ENCODE measurements around the gene ADGRA1. TPM values are rescaled to one million over a fixed set of nuclear protein-coding genes. Genes with fewer than 3 reads are reported as not detected.

Gene ADGRA1
- total and polyA plus RNA-seq, 2 experiments from 2014 or later: 0.23 to 0.52 TPM

DNA sequence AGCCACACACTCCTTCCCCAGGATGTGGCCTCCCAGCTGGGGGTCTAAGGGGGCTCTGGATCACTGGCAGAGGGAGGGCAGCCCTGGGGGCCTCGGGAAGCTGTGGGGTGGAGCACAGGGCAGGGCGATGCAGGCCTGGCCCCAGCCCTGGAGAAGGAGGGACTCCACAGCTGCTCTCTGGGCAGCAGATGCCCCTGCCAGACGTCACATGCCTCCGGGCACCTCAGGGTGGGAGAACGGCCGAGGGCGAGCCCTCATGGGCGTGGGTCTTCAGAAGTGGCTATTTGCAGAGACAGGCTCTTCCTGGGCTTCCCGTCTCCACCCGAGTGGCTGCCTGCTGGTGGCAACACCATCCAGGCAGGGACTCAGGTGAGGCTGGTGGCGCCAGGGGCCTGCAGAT is 16.0 kb upstream of the ADGRA1 start:
- no peak overlapping the region for H3K4me3 Mint-ChIP-seq
- no peaks in the 10 kb centered on the region for H3K4me1 ChIP-seq (ENCODE audit: insufficient read depth)
- H2AFZ ChIP-seq: no peak overlapping the region
- H3K4me3 ChIP-seq: no peak overlapping the region
- H3F3A ChIP-seq (replicated peaks; ENCODE audit: low read depth): no peaks in the 10 kb centered on the region
- H4K20me1 ChIP-seq (replicated peaks; ENCODE audit: insufficient read depth): no peaks in the 10 kb centered on the region
- H3K27ac Mint-ChIP-seq: no peak overlapping the region
- no peaks in the 10 kb centered on the region for H3K36me3 ChIP-seq (ENCODE audit: insufficient read depth)
- no peak for ATAC-seq
- no peak for DNase-seq (ENCODE audit: low spot score)
- no peaks in the 10 kb centered on the region for H3K9me3 Mint-ChIP-seq
- TF ChIP-seq ZNF331 (CRISPR knock-in tag; IDR thresholded peaks at IDR 0.05; ENCODE audit: low read depth) (no peak), ZNF114 (CRISPR knock-in tag; IDR thresholded peaks at IDR 0.05) (no peak)
- H3K9me2 ChIP-seq (ENCODE audit: insufficient read depth): no peaks in the 10 kb centered on the region
- no peaks in the 10 kb centered on the region for H3K27me3 ChIP-seq (ENCODE audit: insufficient read depth)
- H3K36me3 Mint-ChIP-seq (ENCODE audit: low read depth): no peaks in the 10 kb centered on the region
- H3K79me2 ChIP-seq (replicated peaks; ENCODE audit: insufficient read depth): no peaks in the 10 kb centered on the region
- H3K27ac ChIP-seq (ENCODE audit: low read depth): no peak overlapping the region
- H3K27me3 Mint-ChIP-seq (ENCODE audit: insufficient read depth, low read depth, poor library complexity): peaks cover 11% of the 10 kb centered on the region
- H3K4me2 ChIP-seq: no peak overlapping the region
- H3K4me1 Mint-ChIP-seq: peaks cover 4% of the 10 kb centered on the region; the same call in 1 of the 3 replicates

DNA sequence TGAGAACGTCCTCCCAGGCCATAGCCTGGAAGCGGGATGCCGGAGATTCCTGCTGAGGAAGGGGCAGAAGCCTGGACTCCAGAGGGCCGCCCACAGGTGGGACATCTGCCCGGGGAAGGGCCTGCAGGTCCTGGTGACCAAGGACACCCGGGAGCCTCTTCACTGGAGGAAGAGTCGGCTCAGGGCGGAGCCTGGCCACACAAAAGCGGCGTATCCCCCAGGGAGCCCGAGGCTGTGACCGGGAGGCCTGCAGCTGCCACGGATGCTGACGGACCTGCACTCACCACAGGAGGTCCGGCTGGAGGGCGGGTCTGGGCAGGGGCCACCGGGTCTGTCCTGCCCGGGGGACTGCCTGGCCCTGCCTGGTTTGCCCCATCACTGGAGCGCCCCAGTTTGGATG is 15.5 kb upstream of the ADGRA1 start:
- H4K20me1 ChIP-seq (replicated peaks; ENCODE audit: insufficient read depth): no peaks in the 10 kb centered on the region
- H3K4me3 Mint-ChIP-seq: no peak overlapping the region
- H3K27me3 ChIP-seq (ENCODE audit: insufficient read depth): no peaks in the 10 kb centered on the region
- H3K9me2 ChIP-seq (ENCODE audit: insufficient read depth): no peaks in the 10 kb centered on the region
- H3K79me2 ChIP-seq (replicated peaks; ENCODE audit: insufficient read depth): no peaks in the 10 kb centered on the region
- no peaks in the 10 kb centered on the region for H3K9me3 Mint-ChIP-seq
- no peak overlapping the region for H2AFZ ChIP-seq
- H3K4me3 ChIP-seq: no peak overlapping the region
- H3K27me3 Mint-ChIP-seq (ENCODE audit: insufficient read depth, low read depth, poor library complexity): peaks cover 8% of the 10 kb centered on the region
- H3K36me3 ChIP-seq (ENCODE audit: insufficient read depth): no peaks in the 10 kb centered on the region
- no peak overlapping the region for H3K4me2 ChIP-seq
- no peak overlapping the region for H3K27ac Mint-ChIP-seq
- H3K4me1 Mint-ChIP-seq: peaks cover 4% of the 10 kb centered on the region; the same call in 1 of the 3 replicates
- no peaks in the 10 kb centered on the region for H3K36me3 Mint-ChIP-seq (ENCODE audit: low read depth)
- DNase-seq (ENCODE audit: low spot score) (no peak), ATAC-seq (peak; percentile 36)
- H3K4me1 ChIP-seq (ENCODE audit: insufficient read depth): no peaks in the 10 kb centered on the region
- H3F3A ChIP-seq (replicated peaks; ENCODE audit: low read depth): no peaks in the 10 kb centered on the region
- H3K27ac ChIP-seq (ENCODE audit: low read depth): no peak overlapping the region
- TF ChIP-seq, protein P1, sequence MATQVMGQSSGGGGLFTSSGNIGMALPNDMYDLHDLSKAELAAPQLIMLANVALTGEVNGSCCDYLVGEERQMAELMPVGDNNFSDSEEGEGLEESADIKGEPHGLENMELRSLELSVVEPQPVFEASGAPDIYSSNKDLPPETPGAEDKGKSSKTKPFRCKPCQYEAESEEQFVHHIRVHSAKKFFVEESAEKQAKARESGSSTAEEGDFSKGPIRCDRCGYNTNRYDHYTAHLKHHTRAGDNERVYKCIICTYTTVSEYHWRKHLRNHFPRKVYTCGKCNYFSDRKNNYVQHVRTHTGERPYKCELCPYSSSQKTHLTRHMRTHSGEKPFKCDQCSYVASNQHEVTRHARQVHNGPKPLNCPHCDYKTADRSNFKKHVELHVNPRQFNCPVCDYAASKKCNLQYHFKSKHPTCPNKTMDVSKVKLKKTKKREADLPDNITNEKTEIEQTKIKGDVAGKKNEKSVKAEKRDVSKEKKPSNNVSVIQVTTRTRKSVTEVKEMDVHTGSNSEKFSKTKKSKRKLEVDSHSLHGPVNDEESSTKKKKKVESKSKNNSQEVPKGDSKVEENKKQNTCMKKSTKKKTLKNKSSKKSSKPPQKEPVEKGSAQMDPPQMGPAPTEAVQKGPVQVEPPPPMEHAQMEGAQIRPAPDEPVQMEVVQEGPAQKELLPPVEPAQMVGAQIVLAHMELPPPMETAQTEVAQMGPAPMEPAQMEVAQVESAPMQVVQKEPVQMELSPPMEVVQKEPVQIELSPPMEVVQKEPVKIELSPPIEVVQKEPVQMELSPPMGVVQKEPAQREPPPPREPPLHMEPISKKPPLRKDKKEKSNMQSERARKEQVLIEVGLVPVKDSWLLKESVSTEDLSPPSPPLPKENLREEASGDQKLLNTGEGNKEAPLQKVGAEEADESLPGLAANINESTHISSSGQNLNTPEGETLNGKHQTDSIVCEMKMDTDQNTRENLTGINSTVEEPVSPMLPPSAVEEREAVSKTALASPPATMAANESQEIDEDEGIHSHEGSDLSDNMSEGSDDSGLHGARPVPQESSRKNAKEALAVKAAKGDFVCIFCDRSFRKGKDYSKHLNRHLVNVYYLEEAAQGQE (IDR thresholded peaks at IDR 0.05; ENCODE audit: unreplicated experiment): no peak
- TF ChIP-seq, protein P2, sequence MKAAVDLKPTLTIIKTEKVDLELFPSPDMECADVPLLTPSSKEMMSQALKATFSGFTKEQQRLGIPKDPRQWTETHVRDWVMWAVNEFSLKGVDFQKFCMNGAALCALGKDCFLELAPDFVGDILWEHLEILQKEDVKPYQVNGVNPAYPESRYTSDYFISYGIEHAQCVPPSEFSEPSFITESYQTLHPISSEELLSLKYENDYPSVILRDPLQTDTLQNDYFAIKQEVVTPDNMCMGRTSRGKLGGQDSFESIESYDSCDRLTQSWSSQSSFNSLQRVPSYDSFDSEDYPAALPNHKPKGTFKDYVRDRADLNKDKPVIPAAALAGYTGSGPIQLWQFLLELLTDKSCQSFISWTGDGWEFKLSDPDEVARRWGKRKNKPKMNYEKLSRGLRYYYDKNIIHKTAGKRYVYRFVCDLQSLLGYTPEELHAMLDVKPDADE (IDR thresholded peaks at IDR 0.05): no peak
- TF ChIP-seq NANOG (IDR thresholded peaks at IDR 0.05; ENCODE audit: borderline replicate concordance) (no peak), POLR2AphosphoS5 (IDR thresholded peaks at IDR 0.05; ENCODE audit: low read depth) (no peak), EZH2 (IDR thresholded peaks at IDR 0.05; ENCODE audit: low read depth, unreplicated experiment) (no peak), CREB1 (CRISPR knock-in tag; IDR thresholded peaks at IDR 0.05; ENCODE audit: low read depth) (no peak)
- TF ChIP-seq, protein P3, sequence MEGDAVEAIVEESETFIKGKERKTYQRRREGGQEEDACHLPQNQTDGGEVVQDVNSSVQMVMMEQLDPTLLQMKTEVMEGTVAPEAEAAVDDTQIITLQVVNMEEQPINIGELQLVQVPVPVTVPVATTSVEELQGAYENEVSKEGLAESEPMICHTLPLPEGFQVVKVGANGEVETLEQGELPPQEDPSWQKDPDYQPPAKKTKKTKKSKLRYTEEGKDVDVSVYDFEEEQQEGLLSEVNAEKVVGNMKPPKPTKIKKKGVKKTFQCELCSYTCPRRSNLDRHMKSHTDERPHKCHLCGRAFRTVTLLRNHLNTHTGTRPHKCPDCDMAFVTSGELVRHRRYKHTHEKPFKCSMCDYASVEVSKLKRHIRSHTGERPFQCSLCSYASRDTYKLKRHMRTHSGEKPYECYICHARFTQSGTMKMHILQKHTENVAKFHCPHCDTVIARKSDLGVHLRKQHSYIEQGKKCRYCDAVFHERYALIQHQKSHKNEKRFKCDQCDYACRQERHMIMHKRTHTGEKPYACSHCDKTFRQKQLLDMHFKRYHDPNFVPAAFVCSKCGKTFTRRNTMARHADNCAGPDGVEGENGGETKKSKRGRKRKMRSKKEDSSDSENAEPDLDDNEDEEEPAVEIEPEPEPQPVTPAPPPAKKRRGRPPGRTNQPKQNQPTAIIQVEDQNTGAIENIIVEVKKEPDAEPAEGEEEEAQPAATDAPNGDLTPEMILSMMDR (conservative IDR thresholded peaks at IDR 0.05; ENCODE audit: low read depth in 2 of 2): no peak
- TF ChIP-seq, protein P4, sequence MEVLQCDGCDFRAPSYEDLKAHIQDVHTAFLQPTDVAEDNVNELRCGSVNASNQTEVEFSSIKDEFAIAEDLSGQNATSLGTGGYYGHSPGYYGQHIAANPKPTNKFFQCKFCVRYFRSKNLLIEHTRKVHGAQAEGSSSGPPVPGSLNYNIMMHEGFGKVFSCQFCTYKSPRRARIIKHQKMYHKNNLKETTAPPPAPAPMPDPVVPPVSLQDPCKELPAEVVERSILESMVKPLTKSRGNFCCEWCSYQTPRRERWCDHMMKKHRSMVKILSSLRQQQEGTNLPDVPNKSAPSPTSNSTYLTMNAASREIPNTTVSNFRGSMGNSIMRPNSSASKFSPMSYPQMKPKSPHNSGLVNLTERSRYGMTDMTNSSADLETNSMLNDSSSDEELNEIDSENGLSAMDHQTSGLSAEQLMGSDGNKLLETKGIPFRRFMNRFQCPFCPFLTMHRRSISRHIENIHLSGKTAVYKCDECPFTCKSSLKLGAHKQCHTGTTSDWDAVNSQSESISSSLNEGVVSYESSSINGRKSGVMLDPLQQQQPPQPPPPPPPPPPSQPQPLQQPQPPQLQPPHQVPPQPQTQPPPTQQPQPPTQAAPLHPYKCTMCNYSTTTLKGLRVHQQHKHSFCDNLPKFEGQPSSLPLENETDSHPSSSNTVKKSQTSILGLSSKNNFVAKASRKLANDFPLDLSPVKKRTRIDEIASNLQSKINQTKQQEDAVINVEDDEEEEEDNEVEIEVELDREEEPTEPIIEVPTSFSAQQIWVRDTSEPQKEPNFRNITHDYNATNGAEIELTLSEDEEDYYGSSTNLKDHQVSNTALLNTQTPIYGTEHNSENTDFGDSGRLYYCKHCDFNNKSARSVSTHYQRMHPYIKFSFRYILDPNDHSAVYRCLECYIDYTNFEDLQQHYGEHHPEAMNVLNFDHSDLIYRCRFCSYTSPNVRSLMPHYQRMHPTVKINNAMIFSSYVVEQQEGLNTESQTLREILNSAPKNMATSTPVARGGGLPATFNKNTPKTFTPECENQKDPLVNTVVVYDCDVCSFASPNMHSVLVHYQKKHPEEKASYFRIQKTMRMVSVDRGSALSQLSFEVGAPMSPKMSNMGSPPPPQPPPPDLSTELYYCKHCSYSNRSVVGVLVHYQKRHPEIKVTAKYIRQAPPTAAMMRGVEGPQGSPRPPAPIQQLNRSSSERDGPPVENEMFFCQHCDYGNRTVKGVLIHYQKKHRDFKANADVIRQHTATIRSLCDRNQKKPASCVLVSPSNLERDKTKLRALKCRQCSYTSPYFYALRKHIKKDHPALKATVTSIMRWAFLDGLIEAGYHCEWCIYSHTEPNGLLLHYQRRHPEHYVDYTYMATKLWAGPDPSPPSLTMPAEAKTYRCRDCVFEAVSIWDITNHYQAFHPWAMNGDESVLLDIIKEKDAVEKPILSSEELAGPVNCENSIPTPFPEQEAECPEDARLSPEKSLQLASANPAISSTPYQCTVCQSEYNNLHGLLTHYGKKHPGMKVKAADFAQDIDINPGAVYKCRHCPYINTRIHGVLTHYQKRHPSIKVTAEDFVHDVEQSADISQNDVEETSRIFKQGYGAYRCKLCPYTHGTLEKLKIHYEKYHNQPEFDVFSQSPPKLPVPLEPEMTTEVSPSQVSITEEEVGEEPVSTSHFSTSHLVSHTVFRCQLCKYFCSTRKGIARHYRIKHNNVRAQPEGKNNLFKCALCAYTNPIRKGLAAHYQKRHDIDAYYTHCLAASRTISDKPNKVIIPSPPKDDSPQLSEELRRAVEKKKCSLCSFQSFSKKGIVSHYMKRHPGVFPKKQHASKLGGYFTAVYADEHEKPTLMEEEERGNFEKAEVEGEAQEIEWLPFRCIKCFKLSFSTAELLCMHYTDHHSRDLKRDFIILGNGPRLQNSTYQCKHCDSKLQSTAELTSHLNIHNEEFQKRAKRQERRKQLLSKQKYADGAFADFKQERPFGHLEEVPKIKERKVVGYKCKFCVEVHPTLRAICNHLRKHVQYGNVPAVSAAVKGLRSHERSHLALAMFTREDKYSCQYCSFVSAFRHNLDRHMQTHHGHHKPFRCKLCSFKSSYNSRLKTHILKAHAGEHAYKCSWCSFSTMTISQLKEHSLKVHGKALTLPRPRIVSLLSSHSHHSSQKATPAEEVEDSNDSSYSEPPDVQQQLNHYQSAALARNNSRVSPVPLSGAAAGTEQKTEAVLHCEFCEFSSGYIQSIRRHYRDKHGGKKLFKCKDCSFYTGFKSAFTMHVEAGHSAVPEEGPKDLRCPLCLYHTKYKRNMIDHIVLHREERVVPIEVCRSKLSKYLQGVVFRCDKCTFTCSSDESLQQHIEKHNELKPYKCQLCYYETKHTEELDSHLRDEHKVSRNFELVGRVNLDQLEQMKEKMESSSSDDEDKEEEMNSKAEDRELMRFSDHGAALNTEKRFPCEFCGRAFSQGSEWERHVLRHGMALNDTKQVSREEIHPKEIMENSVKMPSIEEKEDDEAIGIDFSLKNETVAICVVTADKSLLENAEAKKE (CRISPR knock-in tag; IDR thresholded peaks at IDR 0.05): no peak
